Activated T-cell treated with anti-CD3 and anti-CD28 coated beads for 4 hours (primary cell): ENCODE results near the gene BRCA1.
"Not testable (repeated sequence)": the region's sequence is repeated elsewhere in the genome, so short reads cannot be mapped to it uniquely, and the experiment has no call there.

Experiments used
- DNase-seq: peaks from one replicate; pipeline ENCODE4 v3.0.0-alpha.2; 2020

The BRCA1 gene

DNA sequence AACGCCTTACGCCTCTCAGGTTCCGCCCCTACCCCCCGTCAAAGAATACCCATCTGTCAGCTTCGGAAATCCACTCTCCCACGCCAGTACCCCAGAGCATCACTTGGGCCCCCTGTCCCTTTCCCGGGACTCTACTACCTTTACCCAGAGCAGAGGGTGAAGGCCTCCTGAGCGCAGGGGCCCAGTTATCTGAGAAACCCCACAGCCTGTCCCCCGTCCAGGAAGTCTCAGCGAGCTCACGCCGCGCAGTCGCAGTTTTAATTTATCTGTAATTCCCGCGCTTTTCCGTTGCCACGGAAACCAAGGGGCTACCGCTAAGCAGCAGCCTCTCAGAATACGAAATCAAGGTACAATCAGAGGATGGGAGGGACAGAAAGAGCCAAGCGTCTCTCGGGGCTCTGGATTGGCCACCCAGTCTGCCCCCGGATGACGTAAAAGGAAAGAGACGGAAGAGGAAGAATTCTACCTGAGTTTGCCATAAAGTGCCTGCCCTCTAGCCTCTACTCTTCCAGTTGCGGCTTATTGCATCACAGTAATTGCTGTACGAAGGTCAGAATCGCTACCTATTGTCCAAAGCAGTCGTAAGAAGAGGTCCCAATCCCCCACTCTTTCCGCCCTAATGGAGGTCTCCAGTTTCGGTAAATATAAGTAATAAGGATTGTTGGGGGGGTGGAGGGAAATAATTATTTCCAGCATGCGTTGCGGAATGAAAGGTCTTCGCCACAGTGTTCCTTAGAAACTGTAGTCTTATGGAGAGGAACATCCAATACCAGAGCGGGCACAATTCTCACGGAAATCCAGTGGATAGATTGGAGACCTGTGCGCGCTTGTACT is at the start of gene BRCA1:
TSS of gene BRCA1 (minus strand) at position 232 of the 834 bp plus-strand sequence. CDS start 1,268 bp downstream, outside the sequence.
- DNase-seq = peak; percentile 91

DNA sequence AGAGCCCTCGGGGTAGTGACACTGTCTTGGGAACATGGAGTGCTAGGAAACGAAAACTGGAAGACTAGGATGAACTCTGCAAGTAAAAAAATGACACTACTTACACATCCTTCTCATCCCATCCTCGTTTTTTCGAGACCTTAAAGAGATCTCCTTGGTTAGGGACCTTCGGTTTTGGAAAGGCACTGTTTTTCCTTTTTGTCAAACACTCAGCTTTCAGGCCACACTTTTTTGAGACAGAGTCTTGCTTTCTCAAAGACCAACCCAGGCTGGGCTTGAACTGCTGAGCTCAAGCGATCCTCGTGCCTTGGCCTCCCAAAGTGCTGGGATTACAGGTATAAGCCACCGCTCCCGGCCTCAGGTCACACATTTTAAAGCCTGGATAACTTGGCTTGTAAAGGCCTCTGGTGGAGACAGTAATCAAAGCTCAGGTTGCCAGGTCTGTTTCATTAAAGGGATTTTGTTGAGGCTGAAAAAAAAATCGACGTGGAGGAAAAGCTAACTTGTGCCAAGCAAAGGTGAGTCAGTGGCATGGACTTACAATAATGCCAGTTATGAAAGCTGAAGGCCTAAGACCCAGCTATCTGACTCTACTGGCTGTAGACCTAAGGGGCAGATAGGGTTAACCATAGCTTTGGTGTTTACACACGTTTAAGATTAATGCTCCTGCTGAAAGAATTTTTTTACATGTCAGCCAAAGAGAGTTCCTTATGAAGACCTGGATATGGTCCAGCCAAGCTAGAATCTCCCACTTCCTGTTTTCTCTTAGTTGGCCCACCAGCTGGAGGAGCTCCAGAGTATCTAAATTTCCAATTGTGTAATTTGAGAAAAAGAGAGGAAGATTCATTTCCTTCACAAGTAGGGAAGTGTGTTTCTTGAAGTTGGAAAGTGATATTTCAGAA is 46.7 kb upstream of the BRCA1 start:
- no peak for DNase-seq

GRCh38 chr17:43170766-43171585 is 45.8 kb upstream of the BRCA1 start, which contains the start of gene NBR1:
NBR1 (plus strand) TSS chr17:43171214; CDS start chr17:43175800, 4,586 bp downstream.
- DNase-seq = peak; percentile 94

DNA sequence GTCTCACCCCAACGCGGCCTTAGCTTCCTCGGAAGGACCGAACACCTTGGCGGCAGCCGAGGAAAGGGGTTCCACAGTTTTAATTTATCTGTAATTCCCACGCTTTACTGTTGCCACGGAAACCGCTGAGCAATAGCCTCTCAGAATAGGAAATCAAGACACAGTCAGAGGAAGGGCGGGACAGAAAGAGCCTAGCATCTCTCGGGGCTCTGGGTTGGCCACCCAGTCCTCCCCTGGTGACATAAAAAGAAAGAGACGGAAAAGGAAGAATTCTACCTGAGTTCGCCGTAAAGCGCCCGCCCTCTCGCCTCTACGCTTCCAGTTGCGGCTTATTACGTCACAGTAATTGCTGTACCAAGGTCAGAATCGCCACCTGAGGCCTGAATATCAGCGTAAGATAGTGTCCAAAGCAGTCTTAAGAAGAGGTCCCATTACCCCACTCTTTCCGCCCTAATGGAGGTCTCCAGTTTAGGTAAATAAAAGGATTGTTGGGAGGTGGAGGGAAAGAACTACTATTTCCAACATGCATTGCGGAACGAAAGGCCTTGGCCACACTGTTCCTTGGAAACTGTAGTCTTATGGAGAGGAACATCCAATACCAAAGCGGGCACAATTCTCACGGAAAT is 45.1 kb upstream of the BRCA1 start:
- DNase-seq = peak; percentile 79

GRCh38 chr17:43169561-43170139 is 44.5 kb upstream of the BRCA1 start:
- DNase-seq = no peak

- DNase-seq = not testable (repeated sequence)
Measured at GRCh38 chr17:43165971-43166370, 40.8 kb upstream of the BRCA1 start.

DNA sequence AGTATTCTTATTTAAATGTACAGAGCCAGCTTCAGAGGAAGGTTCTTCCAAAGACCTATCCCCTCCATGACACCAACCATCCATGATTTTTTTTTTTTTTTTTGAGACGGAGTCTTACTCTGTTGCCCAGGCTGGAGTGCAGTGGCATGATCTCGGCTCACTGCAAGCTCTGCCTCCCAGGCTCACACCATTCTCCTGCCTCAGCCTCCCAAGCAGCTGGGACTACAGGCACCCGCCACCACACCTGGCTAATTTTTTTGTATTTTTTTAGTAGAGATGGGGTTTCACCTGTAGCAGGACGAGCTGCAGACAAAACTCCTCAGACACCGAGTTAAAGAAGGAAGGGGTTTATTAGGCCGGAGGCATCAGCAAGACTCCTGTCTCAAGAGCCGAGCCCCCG is 34.8 kb upstream of the BRCA1 start:
- not testable (repeated sequence) for DNase-seq

- DNase-seq = not testable (repeated sequence)
Measured at GRCh38 chr17:43159232-43159631, 34.1 kb upstream of the BRCA1 start.

DNA sequence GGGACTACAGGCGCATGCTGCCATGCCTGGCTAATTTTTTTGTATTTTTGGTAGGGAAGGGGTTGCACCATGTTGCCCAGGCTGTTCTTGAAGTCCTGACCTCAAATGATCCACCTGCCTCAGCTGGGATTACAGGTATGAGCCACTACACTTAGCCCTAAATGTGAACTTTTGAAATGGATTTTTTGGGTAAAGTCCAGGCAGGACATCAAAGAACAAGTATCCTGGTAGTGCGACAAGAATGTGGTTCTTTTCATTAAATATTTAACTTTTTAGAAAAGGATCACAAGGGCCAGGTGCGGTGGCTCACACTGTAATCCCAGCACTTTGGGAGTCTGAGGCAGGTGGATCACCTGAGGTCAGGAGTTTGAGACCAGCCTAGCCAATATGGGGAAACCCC is 30.5 kb upstream of the BRCA1 start:
- DNase-seq = no peak

- not testable (repeated sequence) for DNase-seq
Measured at GRCh38 chr17:43153197-43153835, 28.2 kb upstream of the BRCA1 start.

GRCh38 chr17:43151880-43152456 is 26.8 kb upstream of the BRCA1 start:
- DNase-seq = no peak

GRCh38 chr17:43146649-43147048 is 21.5 kb upstream of the BRCA1 start:
- DNase-seq = no peak

- no peak for DNase-seq
Measured at GRCh38 chr17:43143201-43143600, 18.0 kb upstream of the BRCA1 start.

DNA sequence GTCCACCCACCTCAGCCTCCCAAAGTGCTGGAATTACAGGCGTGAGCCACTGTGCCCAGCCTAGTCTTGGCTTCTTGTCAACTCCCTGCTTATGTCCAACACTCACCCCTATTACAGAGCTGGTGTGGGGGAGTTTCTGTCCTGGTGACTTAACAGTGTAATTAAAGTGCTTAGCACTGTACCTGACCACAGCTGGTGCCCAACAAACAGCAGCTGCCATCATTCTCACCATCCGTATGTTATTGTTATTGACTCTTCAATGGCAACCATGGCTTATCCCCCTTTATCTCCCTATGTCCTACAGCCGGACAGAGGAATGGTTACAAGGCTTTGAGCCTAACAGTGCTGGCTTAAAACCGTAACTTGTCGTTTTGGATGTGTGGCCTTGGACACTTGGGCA is 17.0 kb upstream of the BRCA1 start:
- DNase-seq = no peak

GRCh38 chr17:43140396-43141332 is 15.5 kb upstream of the BRCA1 start:
- no peak for DNase-seq

GRCh38 chr17:43138531-43138930 is 13.4 kb upstream of the BRCA1 start:
- DNase-seq = not testable (repeated sequence)

GRCh38 chr17:43136574-43136973 is 11.4 kb upstream of the BRCA1 start:
- DNase-seq = not testable (repeated sequence)

DNA sequence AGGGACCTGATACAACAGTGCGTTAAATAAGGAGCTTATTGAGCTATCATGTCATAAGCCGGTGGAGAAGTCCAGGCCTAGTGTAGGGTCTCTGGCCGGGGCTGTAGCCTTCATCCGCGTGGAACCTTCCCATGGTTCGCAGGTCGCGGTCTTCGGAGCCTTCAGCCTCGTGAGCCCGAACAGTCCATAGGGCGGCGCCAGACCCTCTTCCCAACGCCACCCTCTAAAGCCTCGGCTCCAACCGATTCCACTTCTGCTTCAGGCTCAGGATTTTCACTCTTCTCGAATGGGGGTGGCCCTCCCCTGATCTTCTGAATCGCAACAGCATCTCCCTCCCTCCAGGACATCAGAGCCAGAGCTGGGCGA is 10.3 kb upstream of the BRCA1 start:
- DNase-seq = no peak

DNA sequence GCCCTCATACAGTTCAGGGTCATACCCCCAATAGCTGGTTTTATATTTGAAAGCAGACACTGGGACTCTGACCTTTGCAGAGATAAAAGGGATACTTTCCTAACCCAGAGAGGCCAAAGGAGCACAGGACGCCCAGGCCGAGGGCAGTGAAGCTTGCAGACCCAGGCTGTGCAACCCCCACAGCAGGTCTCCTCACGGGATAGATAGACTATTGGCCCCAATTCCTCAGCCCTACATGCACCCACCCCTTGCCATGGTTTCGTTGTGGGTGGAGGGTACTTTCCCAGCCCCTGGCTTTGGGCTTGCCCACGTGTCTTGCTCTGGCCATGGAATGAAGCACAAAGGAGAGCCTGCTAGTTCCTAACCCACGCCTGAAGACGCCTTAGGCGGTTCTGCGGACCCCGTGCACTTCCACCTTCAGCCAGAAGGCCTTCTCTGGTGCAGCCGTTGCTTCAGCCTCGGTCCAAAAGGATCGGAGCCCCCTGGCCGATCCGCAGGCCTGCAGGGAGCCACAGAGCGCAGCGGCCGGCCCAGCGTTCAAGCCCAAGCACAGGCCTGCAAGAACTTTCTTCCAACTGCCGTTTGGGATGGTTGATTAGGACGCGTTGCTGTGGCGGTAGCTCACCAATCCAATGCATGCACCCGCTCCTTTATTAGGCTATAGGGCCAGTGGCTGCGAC is 9.8 kb upstream of the BRCA1 start:
- no peak for DNase-seq
